PC-3 (cell line): ENCODE results near the gene RPL22. TPM values are rescaled to one million over a fixed set of nuclear protein-coding genes. Genes with fewer than 3 reads are reported as not detected.

Experiments
- ATAC-seq: fragments of 200-7000 bp; cut with Tn5 transposase; 2 replicates; pipeline ENCODE4 v1.9.1; 2020; ENCODE audit warnings: mild to moderate bottlenecking, moderate library complexity
- BruUV-seq: library from RNA; stranded (reverse); fragments of 400-500 nt; replicated peaks from 2 replicates; lab custom pipeline; 2021; lab: Mats Ljungman, UMichigan
- CTCF ChIA-PET: fragments of 300-600 bp; sonication (Branson Sonifier 250); formaldehyde crosslinking; loops from one replicate; lab custom pipeline; 2022; ENCODE audit warnings: antibody characterized with exemption; lab: Charles Lee
- POLR2A ChIA-PET: fragments of 300-600 bp; sonication (Branson Sonifier 250); formaldehyde crosslinking; loops from one replicate; lab custom pipeline; 2022; ENCODE audit warnings: antibody characterized with exemption; ENCODE audit not compliant: unreplicated experiment; lab: Charles Lee
- DNase-seq: peaks from one replicate; pipeline ENCODE4 v3.0.0-alpha.2; 2015
- H2AFZ ChIP-seq: fragments of 300-600 bp; sonication (generic); 2 replicates; pipeline ENCODE4 v1.6.0; 2016; ENCODE audit warnings: antibody characterized with exemption, low read length
- H3F3A ChIP-seq: fragments of 300-600 bp; sonication (generic); one replicate; pipeline ENCODE4 v1.6.0; 2017; ENCODE audit warnings: antibody characterized with exemption, low read length, control low read depth, mild to moderate bottlenecking; ENCODE audit not compliant: unreplicated experiment
- H3K27ac ChIP-seq: fragments of 300-600 bp; sonication (generic); 2 replicates; pipeline ENCODE4 v1.5.1; 2016; ENCODE audit warnings: mild to moderate bottlenecking, low read length
- H3K27me3 ChIP-seq: fragments of 300-600 bp; sonication (generic); 2 replicates; pipeline ENCODE4 v1.6.1; 2016; ENCODE audit warnings: low read length, mixed read lengths
- H3K36me3 ChIP-seq: fragments of 300-600 bp; sonication (generic); 2 replicates; pipeline ENCODE4 v1.6.1; 2016; ENCODE audit warnings: low read depth, mixed run types, low read length, mixed read lengths
- H3K4me1 ChIP-seq: fragments of 300-600 bp; sonication (generic); 2 replicates; pipeline ENCODE4 v1.5.1; 2016; ENCODE audit warnings: low read length; ENCODE audit not compliant: insufficient read depth
- H3K4me2 ChIP-seq: fragments of 300-600 bp; sonication (generic); 2 replicates; pipeline ENCODE4 v1.6.0; 2016; ENCODE audit warnings: low read length
- H3K4me3 ChIP-seq: fragments of 300-600 bp; sonication (generic); 2 replicates; pipeline ENCODE4 v1.5.1; 2016; ENCODE audit warnings: mild to moderate bottlenecking, low read length, mixed read lengths
- H3K79me2 ChIP-seq: fragments of 300-600 bp; sonication (generic); 2 replicates; pipeline ENCODE4 v1.6.1; 2017; ENCODE audit warnings: low read length, mixed read lengths
- H3K9ac ChIP-seq: fragments of 300-600 bp; sonication (generic); 2 replicates; pipeline ENCODE4 v1.6.0; 2016; ENCODE audit warnings: mild to moderate bottlenecking, low read length
- H3K9me2 ChIP-seq: fragments of 300-600 bp; sonication (generic); replicated peaks from 2 replicates; pipeline ENCODE4 v1.6.1; 2016; ENCODE audit warnings: mixed run types, low read length, mixed read lengths
- H3K9me3 ChIP-seq: fragments of 300-600 bp; sonication (generic); 2 replicates; pipeline ENCODE4 v1.6.1; 2016; ENCODE audit warnings: low read length, mixed read lengths
- H4K20me1 ChIP-seq: fragments of 300-600 bp; sonication (generic); 2 replicates; pipeline ENCODE4 v1.6.1; 2016; ENCODE audit warnings: low read length, mixed read lengths
- CTCF ChIP-seq: fragments of 300-600 bp; sonication (generic); conservative IDR thresholded peaks from 2 replicates; pipeline ENCODE4 v1.5.1; 2017; ENCODE audit warnings: antibody characterized with exemption, low read depth, mild to moderate bottlenecking, low read length
- EZH2 ChIP-seq: fragments of 300-600 bp; sonication (generic); IDR thresholded peaks from one replicate; pipeline ENCODE4 v1.6.1; 2017; ENCODE audit warnings: antibody characterized with exemption, mild to moderate bottlenecking, low read length; ENCODE audit not compliant: unreplicated experiment
- EZH2phosphoT487 ChIP-seq: fragments of 300-600 bp; sonication (generic); IDR thresholded peaks from 2 replicates; pipeline ENCODE4 v1.6.1; 2018; ENCODE audit warnings: mild to moderate bottlenecking, antibody characterized with exemption, low read length, borderline replicate concordance
- intact Hi-C: fragments of 100-400 bp; cut with micrococcal nuclease; formaldehyde crosslinking; loops from 2 replicates; pipeline ENCODE4 v1.9.0; 2023
- total RNA-seq: library from RNA; depleted of rRNA; stranded (reverse); fragments of >200 nt; gene quantifications from 2 replicates; pipeline ENCODE4 v1.2.3, GENCODE V29; 2014

Gene RPL22
- total RNA-seq, 1 experiment from 2014 or later, result 283 TPM

GRCh38 chr1:6180268-6180706 is 19.1 kb downstream of the RPL22 start, which contains the start of gene CHD5:
TSS of gene CHD5 (minus strand) at chr1:6180321. CDS start at chr1:6180023, 298 bp downstream.
- Histone ChIP-seq H3K4me3 (peak within 1 kb of the TSS; percentile 57; the same call in 1 of the 2 replicates), H3K27me3 (peaks cover 26% of the 10 kb centered on the region), H3K27ac (no peak within 1 kb of the TSS), H2AFZ (no peak within 1 kb of the TSS), H3K4me1 (peaks cover 17% of the 10 kb centered on the region), H3K36me3 (peaks cover 2% of the 10 kb centered on the region; the same call in 1 of the 2 replicates), H3K9ac (no peak within 1 kb of the TSS), H3K79me2 (no peaks in the 10 kb centered on the region), H3K9me3 (no peaks in the 10 kb centered on the region), H3K9me2 (no peaks in the 10 kb centered on the region), H3F3A (peaks cover 24% of the 10 kb centered on the region), H4K20me1 (peaks cover 11% of the 10 kb centered on the region), H3K4me2 (peak within 1 kb of the TSS; percentile 67)
- CTCF ChIA-PET, result no interaction called here
- TF ChIP-seq CTCF, result 0 out of 2 replicates have a peak, but pooled peaks have one; percentile 23
- TF ChIP-seq EZH2, result no peak
- no peak for ATAC-seq
- no TSS peak for BruUV-seq
- intact Hi-C loops, result no loop called here
- peak; percentile 40 for DNase-seq
- POLR2A ChIA-PET, result no interaction called here

GRCh38 chr1:6179564-6180175 is 19.7 kb downstream of the RPL22 start:
- CTCF ChIA-PET, result no interaction called here

More at GRCh38 chr1:6179564-6180175, 19.7 kb downstream of the RPL22 start:
- H3K4me3 ChIP-seq, result no peak overlapping the region; the same call in 1 of the 2 replicates
- no peak overlapping the region for H3K27ac ChIP-seq
- peaks cover 26% of the 10 kb centered on the region for H3K27me3 ChIP-seq
- H3K9me2 ChIP-seq, result no peaks in the 10 kb centered on the region
- no peak overlapping the region for H2AFZ ChIP-seq
- peaks cover 17% of the 10 kb centered on the region for H3K4me1 ChIP-seq
- H3F3A ChIP-seq, result peaks cover 22% of the 10 kb centered on the region
- H3K9me3 ChIP-seq, result no peaks in the 10 kb centered on the region
- peaks cover 9% of the 10 kb centered on the region; the same call in 1 of the 2 replicates for H4K20me1 ChIP-seq
- H3K36me3 ChIP-seq, result no peaks in the 10 kb centered on the region; the same call in 1 of the 2 replicates
- no peak overlapping the region for H3K9ac ChIP-seq
- intact Hi-C loops, result no loop called here
- no TSS peak for BruUV-seq
- TF ChIP-seq CTCF (no peak), EZH2phosphoT487 (no peak), EZH2 (no peak)
- H3K79me2 ChIP-seq, result no peaks in the 10 kb centered on the region
- POLR2A ChIA-PET, result no interaction called here
- DNase-seq (no peak), ATAC-seq (no peak)
- H3K4me2 ChIP-seq, result peak overlapping the region; percentile 32; the same call in 1 of the 2 replicates
